ENCODE measurements around the gene HMCN2.
"Not testable (repeated sequence)": the region's sequence is repeated elsewhere in the genome, so short reads cannot be mapped to it uniquely, and the experiment has no call there.

The HMCN2 gene

DNA sequence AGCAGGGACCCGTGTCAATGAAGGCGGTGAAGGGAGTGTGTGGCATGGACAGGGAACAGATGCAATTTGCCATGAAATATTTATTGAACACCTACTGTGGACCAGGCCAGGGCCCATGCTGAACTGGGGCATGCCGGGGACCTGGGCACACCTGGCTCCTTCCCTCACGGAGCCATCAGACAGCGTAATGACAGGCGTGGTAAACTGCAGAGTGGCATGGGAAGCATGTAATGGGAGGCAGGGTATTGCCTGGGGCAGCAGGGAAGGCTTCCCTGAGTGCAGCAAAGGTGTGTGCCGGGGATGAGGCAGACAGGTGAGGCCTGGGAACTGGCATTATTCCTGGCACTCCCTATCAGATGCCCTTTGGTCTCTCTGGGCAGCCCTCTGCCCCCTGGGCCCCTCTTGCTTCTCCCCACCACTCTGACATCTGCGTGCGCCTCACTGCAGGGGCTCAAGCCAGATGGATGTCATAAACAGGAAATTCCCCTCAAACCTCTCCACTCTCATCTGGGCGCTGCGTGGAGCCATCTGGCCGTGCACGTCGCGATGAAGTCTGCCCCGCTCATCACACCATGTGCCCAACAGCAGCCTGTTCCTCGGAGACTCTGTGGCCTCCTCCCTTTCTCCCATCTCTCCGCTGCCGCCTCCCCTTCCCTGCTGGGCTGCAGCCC, 67.6 kb downstream of the HMCN2 start:
- Histone ChIP-seq H3K4me1 (ENCODE audit: control insufficient read depth, insufficient read depth, low read length, unreplicated experiment) (peaks cover 5% of the 10 kb centered on the region), H3K27me3 (ENCODE audit: insufficient read depth, low read length) (peaks cover 11% of the 10 kb centered on the region; the same call in 1 of the 2 replicates), H3K36me3 (ENCODE audit: insufficient read depth, low read length) (no peaks in the 10 kb centered on the region), H3K79me2 (ENCODE audit: control insufficient read depth, insufficient read depth, low read length, unreplicated experiment) (no peaks in the 10 kb centered on the region), H3K4me3 (ENCODE audit: low read depth, low read length) (no peak overlapping the region), H2AFZ (ENCODE audit: low read length, unreplicated experiment) (no peak overlapping the region), H3K27ac (ENCODE audit: low read depth, low read length) (no peak overlapping the region)

DNA sequence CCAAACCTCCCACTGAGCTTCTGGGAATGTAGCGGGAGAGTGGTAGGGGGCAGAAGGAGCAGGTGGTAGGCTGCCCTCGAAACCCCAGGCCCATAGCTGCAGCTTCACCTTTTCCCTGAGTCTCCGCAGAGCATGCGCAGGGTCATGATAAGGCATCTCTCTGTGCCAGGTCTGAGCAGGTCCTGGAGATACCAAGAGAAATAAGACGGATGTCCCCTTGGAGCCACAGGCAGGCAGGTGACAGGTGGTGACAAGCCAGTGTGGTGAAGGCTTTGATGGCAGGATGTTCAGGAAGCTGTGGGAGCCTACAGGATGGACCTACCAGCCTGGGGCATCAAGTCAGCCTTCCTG, 68.1 kb downstream of the HMCN2 start:
- no peaks in the 10 kb centered on the region for H3K79me2 ChIP-seq (ENCODE audit: control insufficient read depth, insufficient read depth, low read length, unreplicated experiment)
- H3K27me3 ChIP-seq (ENCODE audit: insufficient read depth, low read length): peaks cover 11% of the 10 kb centered on the region; the same call in 1 of the 2 replicates
- no peak overlapping the region for H3K27ac ChIP-seq (ENCODE audit: low read depth, low read length)
- no peak overlapping the region for H3K4me3 ChIP-seq (ENCODE audit: low read depth, low read length)
- peaks cover 3% of the 10 kb centered on the region for H3K4me1 ChIP-seq (ENCODE audit: control insufficient read depth, insufficient read depth, low read length, unreplicated experiment)
- H3K36me3 ChIP-seq (ENCODE audit: insufficient read depth, low read length): no peaks in the 10 kb centered on the region
- no peak overlapping the region for H2AFZ ChIP-seq (ENCODE audit: low read length, unreplicated experiment)

DNA sequence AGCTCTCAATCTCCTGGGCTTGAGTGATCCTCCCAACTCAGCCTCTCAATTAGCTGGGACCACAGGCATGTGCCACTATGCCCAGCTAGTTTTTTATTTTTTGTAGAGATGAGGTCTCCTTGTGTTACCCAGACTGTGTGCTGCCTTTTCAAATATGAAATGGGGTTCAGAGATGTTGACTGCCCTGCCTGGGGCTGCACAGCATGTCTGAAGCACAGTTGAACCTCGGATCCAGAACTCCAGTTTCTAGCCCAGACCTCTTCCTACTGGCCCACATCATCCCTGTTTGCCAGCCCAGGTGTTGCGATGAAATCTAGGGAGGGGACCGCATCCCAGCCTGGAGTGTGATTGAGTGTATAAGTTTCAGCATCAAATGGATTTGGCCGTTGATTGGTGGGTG, 69.4 kb downstream of the HMCN2 start:
- Histone ChIP-seq H3K79me2 (ENCODE audit: control insufficient read depth, insufficient read depth, low read length, unreplicated experiment) (no peaks in the 10 kb centered on the region), H2AFZ (ENCODE audit: low read length, unreplicated experiment) (no peak overlapping the region), H3K4me1 (ENCODE audit: control insufficient read depth, insufficient read depth, low read length, unreplicated experiment) (peaks cover 3% of the 10 kb centered on the region), H3K27me3 (ENCODE audit: insufficient read depth, low read length) (peaks cover 8% of the 10 kb centered on the region; the same call in 1 of the 2 replicates), H3K4me3 (ENCODE audit: low read depth, low read length) (no peak overlapping the region), H3K36me3 (ENCODE audit: insufficient read depth, low read length) (no peaks in the 10 kb centered on the region), H3K27ac (ENCODE audit: low read depth, low read length) (no peak overlapping the region)

DNA sequence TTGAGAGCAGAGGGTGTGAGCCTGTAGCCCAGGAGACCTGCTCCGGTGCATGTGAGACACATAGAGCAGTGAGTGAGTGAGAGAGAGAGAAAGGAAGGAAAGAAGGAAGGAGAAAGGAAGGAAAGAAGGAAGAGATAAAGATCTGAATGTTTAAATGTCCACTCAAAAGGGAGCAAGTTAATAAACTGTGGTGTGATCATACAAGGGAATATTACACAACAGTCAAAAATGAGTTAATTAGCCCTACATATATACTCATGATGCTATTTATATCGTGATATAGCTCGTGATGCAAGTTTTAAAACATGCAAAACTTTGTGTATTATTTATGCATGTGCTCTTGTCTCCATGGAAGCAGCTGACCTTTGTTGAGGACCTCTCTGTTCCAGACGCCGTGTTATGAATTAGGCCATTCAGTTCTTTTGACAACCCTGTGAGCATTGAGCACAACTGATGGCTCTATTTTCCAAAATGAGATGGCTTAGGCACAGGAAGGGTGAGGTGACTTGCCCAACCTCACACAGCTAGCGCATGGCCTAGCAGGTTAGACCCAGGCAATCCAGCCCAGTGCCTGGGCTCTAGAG, 70.6 kb downstream of the HMCN2 start:
- no peak overlapping the region for H2AFZ ChIP-seq (ENCODE audit: low read length, unreplicated experiment)
- no peak overlapping the region for H3K27ac ChIP-seq (ENCODE audit: low read depth, low read length)
- H3K4me1 ChIP-seq (ENCODE audit: control insufficient read depth, insufficient read depth, low read length, unreplicated experiment): peaks cover 3% of the 10 kb centered on the region
- H3K4me3 ChIP-seq (ENCODE audit: low read depth, low read length): no peak overlapping the region
- peaks cover 8% of the 10 kb centered on the region; the same call in 1 of the 2 replicates for H3K27me3 ChIP-seq (ENCODE audit: insufficient read depth, low read length)
- H3K79me2 ChIP-seq (ENCODE audit: control insufficient read depth, insufficient read depth, low read length, unreplicated experiment): no peaks in the 10 kb centered on the region
- H3K36me3 ChIP-seq (ENCODE audit: insufficient read depth, low read length): no peaks in the 10 kb centered on the region

DNA sequence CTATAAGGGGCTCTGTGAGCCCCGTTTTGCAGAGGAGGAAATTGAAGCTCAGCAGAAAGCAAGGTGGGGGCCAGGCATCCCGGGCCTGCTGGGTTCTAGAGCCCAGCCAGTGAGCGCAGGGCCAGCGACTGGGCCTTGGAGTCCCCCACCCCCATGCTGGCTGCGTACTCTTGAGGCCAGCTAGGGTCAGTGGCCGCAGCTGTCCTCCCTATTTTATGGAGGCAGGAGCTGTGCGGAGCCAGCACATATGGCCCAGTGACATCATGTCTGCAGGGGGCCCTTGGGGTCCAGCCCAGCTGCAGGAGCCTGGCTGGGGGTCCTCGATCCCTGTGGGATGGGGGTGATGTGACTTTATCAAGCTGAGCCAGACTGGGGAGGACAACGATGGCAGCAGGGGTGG, 71.3 kb downstream of the HMCN2 start:
- Histone ChIP-seq H3K4me3 (ENCODE audit: low read depth, low read length) (no peak overlapping the region), H3K27ac (ENCODE audit: low read depth, low read length) (no peak overlapping the region), H3K79me2 (ENCODE audit: control insufficient read depth, insufficient read depth, low read length, unreplicated experiment) (no peaks in the 10 kb centered on the region), H3K4me1 (ENCODE audit: control insufficient read depth, insufficient read depth, low read length, unreplicated experiment) (no peaks in the 10 kb centered on the region), H3K27me3 (ENCODE audit: insufficient read depth, low read length) (peaks cover 8% of the 10 kb centered on the region; the same call in 1 of the 2 replicates), H3K36me3 (ENCODE audit: insufficient read depth, low read length) (no peaks in the 10 kb centered on the region), H2AFZ (ENCODE audit: low read length, unreplicated experiment) (no peak overlapping the region)

DNA sequence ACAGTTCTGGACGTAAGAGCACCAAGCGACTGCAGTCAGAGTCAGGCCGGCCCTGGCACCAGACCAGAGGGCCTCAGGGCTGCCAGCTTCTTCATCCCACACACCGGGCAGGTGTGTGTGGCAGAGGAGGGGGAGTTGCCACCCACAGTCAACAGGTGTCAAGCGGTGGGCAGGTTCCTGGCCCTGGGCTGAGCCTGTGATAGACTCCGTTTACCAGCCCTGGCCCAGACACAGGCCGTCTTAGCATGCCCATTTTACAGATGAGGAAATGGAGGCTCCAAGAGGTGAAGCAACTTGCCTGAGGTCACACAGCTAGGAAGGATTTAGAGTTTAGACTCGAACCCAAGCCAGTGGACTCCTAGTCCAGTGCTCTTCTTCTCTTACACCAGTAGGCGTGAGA, 71.8 kb downstream of the HMCN2 start:
- H3K79me2 ChIP-seq (ENCODE audit: control insufficient read depth, insufficient read depth, low read length, unreplicated experiment): no peaks in the 10 kb centered on the region
- peaks cover 8% of the 10 kb centered on the region; the same call in 1 of the 2 replicates for H3K27me3 ChIP-seq (ENCODE audit: insufficient read depth, low read length)
- no peaks in the 10 kb centered on the region for H3K36me3 ChIP-seq (ENCODE audit: insufficient read depth, low read length)
- H2AFZ ChIP-seq (ENCODE audit: low read length, unreplicated experiment): no peak overlapping the region
- H3K4me1 ChIP-seq (ENCODE audit: control insufficient read depth, insufficient read depth, low read length, unreplicated experiment): no peaks in the 10 kb centered on the region
- H3K27ac ChIP-seq (ENCODE audit: low read depth, low read length): no peak overlapping the region
- no peak overlapping the region for H3K4me3 ChIP-seq (ENCODE audit: low read depth, low read length)

DNA sequence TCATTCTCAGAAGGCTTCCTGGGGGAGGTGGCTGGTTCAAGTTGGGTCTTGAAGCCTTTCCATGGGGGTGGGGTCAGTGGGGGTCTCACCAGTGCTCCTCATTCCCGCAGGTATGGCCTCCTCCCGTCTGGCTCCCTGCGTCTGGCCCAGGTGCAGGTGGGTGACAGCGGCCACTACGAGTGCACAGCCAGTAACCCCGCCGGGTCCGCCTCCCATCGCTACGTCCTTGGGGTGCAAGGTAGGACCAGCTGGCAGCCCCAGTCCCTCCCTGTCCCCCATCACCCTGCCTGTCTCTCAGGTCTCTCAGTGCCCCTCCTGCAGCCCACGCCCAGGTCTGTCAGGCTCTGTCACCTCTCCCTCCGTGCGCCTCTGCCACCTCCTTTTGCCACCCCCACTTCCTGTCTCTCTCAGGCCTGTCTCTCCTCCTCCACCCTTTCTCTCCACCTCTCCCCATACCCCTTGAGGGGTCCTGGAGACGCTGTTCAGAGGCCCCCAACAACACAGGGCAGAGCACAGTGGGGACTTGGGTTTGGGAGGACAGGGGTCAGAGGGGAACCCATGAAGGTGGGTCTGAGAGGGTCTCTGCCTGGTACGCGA, 72.3 kb downstream of the HMCN2 start:
- Histone ChIP-seq H3K79me2 (ENCODE audit: control insufficient read depth, insufficient read depth, low read length, unreplicated experiment) (no peaks in the 10 kb centered on the region), H3K27ac (ENCODE audit: low read depth, low read length) (no peak overlapping the region), H3K27me3 (ENCODE audit: insufficient read depth, low read length) (peaks cover 8% of the 10 kb centered on the region; the same call in 1 of the 2 replicates), H3K4me3 (ENCODE audit: low read depth, low read length) (no peak overlapping the region), H3K4me1 (ENCODE audit: control insufficient read depth, insufficient read depth, low read length, unreplicated experiment) (no peaks in the 10 kb centered on the region), H2AFZ (ENCODE audit: low read length, unreplicated experiment) (no peak overlapping the region), H3K36me3 (ENCODE audit: insufficient read depth, low read length) (no peaks in the 10 kb centered on the region)

DNA sequence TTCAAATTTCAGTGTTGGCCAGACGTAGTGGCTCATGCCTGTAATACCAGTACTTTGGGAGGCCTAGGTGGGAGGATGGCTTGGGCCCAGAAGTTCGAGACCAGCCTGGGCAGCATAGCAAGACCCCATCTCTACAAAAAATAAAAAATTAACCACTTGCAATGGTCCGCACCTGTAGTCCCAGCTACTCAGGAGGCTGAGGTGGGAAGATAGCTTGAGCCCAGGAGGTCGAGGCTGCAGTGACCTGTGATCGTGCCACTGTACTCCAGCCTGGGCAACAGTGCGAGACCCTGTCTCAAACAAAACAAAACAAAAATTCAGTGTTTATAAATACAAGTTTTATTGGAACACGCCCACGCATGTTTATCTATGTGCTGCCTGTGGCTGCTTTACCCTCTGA, 73.3 kb downstream of the HMCN2 start:
- not testable (repeated sequence) for H3K27ac ChIP-seq (ENCODE audit: low read depth, low read length); H3K36me3 ChIP-seq (ENCODE audit: insufficient read depth, low read length); H2AFZ ChIP-seq (ENCODE audit: low read length, unreplicated experiment); H3K27me3 ChIP-seq (ENCODE audit: insufficient read depth, low read length); H3K4me1 ChIP-seq (ENCODE audit: control insufficient read depth, insufficient read depth, low read length, unreplicated experiment); H3K79me2 ChIP-seq (ENCODE audit: control insufficient read depth, insufficient read depth, low read length, unreplicated experiment); H3K4me3 ChIP-seq (ENCODE audit: low read depth, low read length)

DNA sequence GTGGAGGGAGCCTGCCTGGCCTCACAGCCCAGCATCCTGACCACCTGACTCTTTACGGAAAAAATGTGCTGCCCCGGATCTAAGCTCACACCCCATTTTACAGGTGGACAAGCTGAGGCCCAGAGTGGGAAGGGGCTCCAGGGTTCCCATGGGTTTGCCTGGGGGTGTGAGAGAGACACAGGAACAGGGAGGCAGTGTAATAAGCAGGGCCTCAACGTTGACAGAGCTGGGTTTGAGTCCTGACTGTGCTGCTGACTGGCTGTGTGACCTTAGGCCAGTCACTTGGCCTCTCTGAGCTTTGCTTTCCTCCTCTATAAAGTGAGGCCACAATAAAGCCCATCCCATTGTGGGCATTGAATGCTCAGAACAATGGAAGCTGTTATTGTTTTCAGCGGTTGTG, 73.7 kb downstream of the HMCN2 start:
- H2AFZ ChIP-seq (ENCODE audit: low read length, unreplicated experiment): no peak overlapping the region
- H3K4me3 ChIP-seq (ENCODE audit: low read depth, low read length): no peak overlapping the region
- H3K27ac ChIP-seq (ENCODE audit: low read depth, low read length): no peak overlapping the region
- H3K36me3 ChIP-seq (ENCODE audit: insufficient read depth, low read length): no peaks in the 10 kb centered on the region
- no peaks in the 10 kb centered on the region for H3K79me2 ChIP-seq (ENCODE audit: control insufficient read depth, insufficient read depth, low read length, unreplicated experiment)
- H3K27me3 ChIP-seq (ENCODE audit: insufficient read depth, low read length): peaks cover 8% of the 10 kb centered on the region; the same call in 1 of the 2 replicates
- H3K4me1 ChIP-seq (ENCODE audit: control insufficient read depth, insufficient read depth, low read length, unreplicated experiment): no peaks in the 10 kb centered on the region

DNA sequence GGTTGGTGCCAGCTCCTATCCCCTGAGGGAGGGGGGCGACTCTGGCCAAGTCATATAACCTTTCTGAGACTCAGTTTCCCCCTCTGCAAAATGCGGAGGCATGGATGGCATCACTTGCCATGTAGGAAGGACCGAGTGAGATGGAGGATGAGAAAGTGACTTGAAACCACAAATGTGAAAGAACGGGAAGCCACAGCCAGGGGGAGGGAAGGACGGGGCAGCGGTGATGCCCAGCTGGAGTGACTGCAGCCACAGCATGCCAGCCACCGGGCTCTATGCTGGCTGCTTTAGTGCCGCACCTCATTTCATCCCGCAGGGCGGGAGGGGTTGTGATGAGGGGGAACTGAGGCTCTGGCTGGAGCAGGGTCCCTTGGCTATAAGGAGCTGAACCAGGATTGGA, 74.5 kb downstream of the HMCN2 start:
- no peaks in the 10 kb centered on the region for H3K79me2 ChIP-seq (ENCODE audit: control insufficient read depth, insufficient read depth, low read length, unreplicated experiment)
- H3K4me1 ChIP-seq (ENCODE audit: control insufficient read depth, insufficient read depth, low read length, unreplicated experiment): no peaks in the 10 kb centered on the region
- H3K4me3 ChIP-seq (ENCODE audit: low read depth, low read length): no peak overlapping the region
- H3K36me3 ChIP-seq (ENCODE audit: insufficient read depth, low read length): no peaks in the 10 kb centered on the region
- no peak overlapping the region for H2AFZ ChIP-seq (ENCODE audit: low read length, unreplicated experiment)
- peaks cover 5% of the 10 kb centered on the region; the same call in 1 of the 2 replicates for H3K27me3 ChIP-seq (ENCODE audit: insufficient read depth, low read length)
- H3K27ac ChIP-seq (ENCODE audit: low read depth, low read length): no peak overlapping the region

DNA sequence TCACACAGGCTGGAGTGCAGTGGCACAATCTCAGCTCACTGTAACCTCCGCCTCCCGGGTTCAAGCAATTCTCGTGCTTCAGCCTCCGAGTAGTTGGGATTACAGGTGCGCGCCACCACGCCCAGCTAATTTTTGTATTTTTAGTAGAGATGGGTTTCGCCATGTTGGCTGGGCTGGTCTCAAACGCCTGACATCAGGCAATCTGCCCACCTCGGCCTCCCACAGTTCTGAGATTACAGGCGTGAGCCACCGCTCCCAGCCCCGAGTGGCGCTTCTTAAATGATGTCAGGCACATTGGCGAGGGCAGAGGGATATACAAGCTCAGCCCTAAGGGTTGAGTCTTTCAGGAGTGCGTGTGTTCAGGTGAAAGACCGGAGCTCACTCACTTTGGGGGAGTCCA, 75.0 kb downstream of the HMCN2 start:
- not testable (repeated sequence) for H3K4me1 ChIP-seq (ENCODE audit: control insufficient read depth, insufficient read depth, low read length, unreplicated experiment); H3K36me3 ChIP-seq (ENCODE audit: insufficient read depth, low read length); H3K79me2 ChIP-seq (ENCODE audit: control insufficient read depth, insufficient read depth, low read length, unreplicated experiment); H3K27me3 ChIP-seq (ENCODE audit: insufficient read depth, low read length); H3K27ac ChIP-seq (ENCODE audit: low read depth, low read length); H3K4me3 ChIP-seq (ENCODE audit: low read depth, low read length); H2AFZ ChIP-seq (ENCODE audit: low read length, unreplicated experiment)
